GM19043 (cell line): ENCODE results near the gene ACE.

Experiments used
- ATAC-seq: cut with Tn5 transposase; IDR thresholded peaks from one replicate; pipeline ENCODE4 v1.9.1; 2021; ENCODE audit warnings: low read depth; ENCODE audit not compliant: unreplicated experiment

ACE gene

DNA sequence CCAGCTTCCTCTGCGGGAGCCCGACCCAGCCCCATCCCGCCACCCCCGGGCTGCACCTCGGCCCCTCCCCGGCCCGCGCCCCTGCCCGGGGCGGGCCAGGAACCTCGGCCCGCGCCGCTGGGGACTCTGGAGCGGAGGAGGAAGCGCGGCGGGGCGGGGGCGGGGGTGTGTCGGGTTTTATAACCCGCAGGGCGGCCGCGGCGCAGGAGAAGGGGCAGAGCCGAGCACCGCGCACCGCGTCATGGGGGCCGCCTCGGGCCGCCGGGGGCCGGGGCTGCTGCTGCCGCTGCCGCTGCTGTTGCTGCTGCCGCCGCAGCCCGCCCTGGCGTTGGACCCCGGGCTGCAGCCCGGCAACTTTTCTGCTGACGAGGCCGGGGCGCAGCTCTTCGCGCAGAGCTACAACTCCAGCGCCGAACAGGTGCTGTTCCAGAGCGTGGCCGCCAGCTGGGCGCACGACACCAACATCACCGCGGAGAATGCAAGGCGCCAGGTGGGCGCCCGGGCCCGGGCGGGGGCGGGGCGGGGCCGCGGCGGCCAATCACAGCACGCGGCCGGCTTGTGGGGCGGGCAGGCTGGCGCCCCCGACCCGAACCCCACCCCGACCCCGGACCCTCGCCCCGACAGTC, at the start of gene ACE:
TSS of gene ACE (plus strand) at position 208 of the 626 bp plus-strand sequence. CDS start at position 242, 34 bp downstream.
- no peak for ATAC-seq

DNA sequence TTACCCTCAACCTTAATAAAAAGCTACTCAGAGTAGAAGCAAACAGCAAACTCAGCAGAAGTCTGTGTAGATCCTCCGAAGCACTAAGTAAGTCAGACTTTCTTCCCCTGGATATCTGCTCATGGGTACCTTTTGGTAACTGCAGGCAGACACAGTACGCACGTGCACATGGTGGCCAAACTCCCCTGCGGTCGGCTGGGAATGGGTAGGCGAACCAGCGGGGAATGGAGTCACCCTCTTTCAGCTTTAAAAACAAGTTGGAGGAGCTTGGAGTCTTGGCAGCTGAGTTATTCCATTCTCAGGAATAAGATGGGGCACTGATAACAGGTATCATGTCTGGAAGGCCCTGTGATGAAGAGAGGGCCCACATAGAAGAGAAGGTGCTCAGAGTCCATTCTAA, 47.1 kb upstream of the ACE start:
- ATAC-seq: no peak

DNA sequence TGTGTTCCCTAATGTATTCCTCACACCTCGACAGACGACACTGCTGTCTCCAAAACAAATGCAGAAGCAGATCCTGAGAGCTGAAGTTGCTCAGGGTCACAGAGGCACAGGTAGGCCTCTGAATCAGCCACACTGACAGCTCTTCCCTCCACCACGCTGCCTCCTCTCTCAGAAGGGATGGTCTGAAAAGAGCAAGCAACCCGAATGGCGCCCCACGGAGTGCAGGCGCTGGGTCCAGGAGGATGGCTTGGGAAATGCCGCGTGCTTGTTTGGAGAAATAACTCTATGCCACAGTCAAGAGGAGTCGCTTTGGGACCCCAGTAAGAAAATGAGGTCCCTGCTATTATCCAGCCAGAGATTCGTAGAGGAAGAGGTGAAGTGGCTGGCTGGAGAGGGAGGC, 46.6 kb upstream of the ACE start:
- ATAC-seq: no peak

DNA sequence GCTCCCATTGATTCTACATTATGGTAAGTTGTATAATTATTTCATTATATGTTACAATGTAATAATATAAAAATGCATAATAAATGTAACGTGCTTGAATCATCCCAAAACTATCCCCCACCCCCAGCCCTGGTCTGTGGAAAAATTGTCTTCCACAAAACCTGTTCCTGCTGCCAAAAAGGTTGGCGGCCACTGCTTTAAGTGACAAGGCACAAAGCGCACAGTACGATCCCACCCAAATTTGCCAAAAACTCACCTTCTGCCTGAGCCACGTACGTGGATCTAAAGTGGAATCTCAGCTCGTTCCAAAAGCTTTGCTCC, 45.3 kb upstream of the ACE start:
- no peak for ATAC-seq

DNA sequence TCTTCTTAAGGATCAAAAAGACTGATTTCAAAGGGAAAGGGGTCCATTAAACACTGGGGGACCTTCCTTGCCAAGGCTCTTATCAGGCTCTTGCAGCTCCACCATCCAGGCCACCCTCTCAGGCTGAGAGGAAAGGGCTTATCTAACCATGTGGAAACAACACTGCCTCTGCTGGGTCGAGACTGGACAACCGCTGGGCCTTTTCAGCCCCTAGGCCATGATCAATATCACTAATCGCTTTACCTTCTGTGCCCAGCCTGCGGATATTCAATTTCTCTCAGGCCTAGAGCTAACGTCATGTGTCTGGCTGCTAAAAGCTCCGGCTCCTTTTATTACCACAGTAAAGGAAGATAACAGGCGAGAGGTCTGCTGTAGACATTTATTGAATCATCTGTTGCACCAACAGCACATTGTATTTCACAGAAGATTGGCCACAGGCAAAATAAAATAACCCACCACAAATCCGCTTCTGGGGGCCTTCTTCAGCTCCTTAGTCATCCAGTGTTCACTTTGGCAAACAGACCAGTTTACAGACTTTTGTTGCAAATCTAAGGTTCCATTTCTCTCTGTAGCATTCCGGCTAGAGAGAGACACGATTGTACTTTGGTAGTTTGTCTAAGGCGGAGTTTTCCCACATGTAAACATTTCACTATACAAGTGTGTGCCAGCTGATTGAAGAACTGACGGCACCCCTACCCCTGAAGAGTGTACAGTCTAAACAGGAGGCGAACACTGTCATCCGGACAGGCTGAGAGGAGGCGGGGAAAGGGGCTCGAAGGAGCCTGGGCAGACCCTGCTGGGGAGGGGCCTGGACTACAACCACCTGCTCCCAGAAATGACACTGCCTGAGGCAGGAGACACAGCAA, 44.7 kb upstream of the ACE start:
- no peak for ATAC-seq

DNA sequence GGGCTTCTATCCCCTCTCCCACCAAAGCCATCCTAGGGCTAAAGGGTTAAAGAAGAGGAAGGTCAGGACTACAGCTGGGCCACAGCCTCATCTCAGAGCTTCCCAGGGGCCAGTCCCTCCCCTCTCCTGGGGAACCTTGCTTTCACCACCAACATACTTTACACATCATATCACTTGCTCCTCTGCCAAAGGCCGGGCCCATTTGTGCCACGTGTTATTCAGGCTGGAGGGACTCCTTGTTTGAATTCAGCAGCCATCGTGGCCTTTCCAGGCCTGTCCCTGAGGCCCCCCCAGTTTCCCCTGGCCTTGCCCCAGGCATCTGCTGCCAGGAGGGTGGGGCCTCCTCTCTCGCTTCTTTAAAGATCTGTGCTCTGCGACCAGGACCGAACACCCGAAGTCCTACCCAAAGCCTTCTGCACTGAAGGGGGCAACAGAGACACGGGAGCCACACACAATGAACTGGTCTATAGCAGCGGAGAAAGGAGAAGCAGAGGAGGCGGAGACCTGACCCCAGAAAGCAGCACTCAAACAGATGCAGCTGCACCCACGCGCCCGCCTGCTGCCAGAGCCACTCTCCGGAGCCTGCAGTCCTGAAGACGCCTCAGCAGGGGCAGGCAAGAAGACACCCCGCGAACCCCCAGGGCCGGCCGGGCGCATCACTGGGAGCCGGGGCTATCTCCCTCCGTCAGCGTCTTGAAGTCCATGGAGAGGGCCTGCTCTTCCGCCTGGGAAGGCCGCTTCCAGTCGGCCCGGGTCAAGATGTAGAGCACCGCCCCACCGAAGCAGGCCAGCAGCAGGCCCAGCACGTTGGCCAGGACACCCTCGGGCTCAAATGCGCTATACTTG, 42.9 kb upstream of the ACE start:
- no peak for ATAC-seq

DNA sequence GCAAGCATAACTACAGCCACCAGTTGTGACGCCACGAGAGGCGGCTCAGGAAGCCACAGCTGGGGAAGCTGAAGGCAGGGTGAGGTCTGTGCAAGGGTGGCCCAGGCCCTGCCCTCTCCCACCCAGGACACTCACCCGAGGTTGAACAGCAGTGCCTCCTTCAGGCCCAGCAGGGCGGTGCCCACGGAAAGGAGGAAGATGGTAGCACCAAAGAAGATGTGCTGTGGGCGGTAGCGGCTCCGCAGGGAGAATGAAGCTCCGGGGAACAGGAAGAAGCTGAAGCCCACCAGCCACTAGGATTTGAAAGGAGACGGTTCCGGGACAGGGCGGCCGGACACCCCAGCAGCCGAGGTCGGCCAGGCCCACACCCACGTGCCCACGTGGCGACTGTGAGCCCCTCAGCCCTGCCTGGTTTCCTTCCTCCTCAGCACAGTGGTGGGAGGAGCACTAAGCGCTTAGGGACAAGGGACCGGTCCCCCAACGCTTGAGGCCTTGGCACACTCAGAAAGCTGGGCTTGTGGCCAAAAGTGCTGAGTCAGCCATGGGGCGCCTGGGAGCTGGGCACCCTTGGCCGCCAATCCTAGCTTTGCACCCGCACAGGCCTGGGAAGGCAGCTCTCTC, 41.8 kb upstream of the ACE start:
- no peak for ATAC-seq

DNA sequence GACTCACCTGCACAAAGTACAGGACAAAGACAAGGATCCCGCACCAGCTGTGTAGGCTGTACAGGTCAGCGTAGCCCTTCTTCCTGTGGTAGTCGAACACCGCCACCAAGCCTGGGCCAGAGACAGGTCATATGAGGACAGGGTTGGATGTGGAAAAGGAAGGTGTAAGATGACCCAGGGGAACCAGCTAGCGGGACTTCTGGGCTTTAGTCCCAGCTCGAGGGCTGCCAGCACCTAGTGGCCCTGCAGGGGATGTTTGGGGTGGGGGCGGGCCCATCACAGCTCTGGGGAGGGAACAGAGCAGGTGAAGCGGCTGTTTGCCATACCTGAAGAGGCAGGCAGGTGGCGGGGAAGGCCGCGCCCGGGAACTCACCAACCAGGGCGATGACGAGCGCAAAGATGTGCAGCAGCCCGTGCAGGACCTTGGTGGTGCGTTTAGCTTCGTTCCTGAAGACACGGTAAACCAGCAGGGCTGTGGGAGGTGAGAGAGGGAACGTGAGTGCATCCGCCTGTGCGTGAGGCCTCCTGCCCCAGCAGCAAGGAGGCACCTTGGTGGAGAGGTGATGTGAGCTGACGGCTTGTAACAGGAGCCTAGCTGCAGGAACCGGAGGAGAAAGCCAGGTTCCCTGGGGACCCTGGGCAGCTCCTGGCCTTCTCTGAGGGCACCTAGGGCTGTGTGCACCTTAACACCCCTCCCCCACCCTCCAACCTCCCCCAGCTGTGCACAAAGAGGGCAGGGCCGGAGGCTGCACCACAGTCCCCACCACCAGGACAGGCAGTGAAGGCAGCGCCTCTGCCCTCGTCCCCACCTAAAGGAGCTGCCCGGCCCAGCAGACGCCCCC, 41.0 kb upstream of the ACE start:
- ATAC-seq: no peak

DNA sequence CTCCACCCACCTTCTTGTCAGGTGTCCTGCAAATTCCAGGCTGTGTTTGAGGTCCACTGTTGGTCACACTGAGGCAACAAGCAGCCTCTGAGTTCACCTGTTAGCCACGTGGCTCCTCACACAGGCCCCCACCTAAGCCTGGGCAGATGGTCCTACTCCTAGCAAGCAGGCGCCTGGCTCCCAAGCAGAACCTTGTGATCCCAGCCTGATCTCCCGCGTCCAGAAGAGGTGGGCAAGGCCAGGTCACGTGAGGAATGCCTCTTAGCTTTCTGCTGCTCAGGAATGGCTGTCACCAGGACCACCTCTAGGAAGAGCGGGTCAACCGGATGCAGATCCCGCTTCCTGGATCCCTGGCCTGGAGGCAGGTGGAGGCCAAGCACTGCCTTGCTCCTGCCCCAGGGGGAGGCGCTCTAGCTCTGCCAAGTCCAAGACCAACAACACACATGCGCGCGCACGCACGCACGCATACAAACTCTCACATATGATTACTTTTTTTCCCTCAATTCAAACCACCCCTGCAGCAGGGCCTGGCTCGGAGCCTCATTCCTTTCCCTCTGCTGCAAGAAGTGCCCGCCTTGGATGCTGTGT, 40.2 kb upstream of the ACE start:
- ATAC-seq: no peak

DNA sequence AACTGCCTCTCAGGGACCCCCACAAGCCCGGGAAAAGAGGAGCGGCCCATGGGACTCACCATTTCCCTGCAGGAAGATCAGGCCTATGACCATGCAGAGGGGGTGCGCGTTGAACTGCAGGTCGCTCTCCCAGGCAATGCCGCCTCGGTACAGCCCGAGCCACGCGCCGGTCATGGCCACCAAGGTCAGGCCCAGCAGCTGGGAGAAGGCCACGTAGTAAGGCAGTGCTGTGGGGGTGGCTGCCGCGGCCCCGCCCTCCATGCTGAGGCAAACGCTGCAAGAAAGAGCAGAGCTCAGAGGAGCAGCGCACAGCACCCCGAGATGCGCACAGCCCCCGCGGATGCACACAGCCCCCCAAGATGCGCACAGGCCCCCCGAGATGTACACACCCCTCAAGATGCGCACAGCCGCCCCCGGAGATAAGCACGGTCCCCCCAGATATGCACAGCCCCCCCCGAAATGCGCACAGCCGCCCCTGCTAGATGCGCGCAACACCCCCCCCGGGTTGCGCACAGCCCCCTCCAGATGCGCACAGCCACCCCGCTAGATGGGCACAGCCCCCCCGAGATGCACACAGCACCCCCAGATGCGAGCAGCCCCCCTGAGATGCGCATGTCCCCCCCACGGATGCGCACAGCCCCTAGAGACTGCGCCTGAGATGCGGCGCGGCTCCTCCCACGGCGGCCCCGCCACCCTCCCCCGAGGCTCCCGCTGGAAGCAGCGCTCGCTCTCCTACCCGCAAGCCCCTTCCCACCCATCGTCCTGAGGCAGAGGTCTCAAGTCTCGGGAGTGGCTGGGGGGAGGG, 39.4 kb upstream of the ACE start:
- ATAC-seq: no peak

DNA sequence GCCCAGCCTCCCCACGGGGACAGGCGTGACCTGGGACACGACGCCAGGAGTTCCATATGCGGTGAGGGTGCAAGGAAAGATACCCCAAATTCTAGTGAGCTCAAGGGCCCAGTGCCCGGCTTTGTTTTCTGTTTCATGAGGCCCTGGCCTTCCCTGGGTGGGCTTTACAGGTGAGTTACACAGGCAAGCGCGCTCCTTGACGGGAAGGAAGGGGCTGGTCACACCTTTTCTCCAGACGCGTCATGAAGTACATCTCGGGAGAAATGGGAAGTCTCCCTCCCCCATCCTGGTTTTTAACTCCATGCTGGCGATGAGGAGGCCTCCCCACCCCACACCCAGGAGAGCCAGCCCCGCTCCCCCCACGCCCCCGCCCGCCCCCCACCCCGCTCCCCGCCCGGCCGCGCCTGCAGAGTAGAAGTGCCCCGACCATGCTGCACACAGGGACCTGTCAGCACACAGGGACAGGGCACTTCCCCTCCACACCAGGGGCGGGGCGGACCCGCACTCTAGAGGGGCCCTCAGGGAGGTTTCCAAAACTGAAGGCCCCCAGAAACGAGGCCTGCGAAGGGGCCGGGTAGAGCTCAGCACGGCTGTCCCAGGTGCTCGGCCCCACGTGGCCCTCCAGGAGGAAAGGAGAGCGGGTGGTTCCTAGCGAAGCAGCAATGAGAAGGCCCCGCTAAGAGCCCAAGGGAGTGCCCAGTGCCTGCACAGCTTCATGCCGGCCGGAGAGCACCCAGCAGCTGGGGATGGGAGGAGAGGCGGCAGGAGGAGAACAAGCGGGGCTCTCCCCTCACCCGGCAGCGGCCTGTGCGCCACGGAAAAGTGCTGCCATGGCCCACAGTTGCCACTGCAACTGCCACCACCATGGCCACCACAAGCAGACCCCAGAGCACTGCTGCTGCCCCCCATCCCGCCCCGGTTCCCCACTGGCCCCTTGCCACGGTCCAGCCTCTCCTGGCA, 38.5 kb upstream of the ACE start:
- no peak for ATAC-seq

DNA sequence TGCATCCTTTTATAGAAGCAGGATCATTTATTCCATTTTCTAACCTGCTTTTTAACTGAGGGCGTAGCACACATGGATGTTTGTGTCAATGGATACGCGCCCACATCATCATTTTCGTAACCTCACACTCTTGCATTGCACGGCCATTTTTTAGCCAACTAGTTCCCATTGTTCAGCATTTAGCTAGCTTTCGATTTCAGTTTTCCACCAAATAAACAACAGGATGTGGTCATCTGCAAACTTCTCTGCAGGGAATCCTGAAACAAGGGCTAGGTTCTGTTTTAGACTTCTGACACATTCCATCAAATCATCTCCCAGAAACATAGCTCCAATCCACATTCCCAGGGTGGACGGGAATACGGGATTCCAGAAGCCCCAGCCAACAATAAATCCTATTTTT, 37.2 kb upstream of the ACE start:
- ATAC-seq: no peak

DNA sequence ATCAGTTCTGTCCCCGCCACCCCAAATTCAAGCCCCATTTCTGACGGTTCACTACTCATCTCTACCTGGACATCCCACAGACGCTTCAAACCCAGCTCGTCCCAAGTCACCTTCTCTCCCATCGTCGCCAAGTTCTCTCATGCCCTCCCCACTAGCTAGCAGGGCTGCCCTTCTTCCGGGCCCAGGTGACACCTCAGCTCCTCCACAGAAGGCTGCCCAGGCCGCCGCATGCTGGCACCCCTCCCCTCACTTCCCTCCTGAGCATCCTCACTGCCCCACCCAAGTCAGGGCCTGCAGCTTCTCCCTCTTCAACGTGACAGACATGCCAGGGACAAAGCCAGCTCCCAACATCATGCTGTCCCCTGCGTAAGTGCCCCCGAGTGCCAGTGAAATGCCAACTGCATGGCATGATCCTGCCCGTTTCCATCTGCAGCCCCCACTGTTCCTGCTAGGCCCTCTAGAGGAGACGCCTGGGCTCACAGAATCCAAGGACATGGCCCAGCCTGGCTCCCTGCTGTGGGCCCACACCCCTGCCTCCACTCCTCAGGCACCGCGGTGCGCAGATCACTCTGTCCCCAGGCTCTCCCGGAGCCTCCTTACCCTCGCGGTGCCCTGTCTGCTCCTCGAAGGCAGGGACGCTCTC, 36.6 kb upstream of the ACE start:
- ATAC-seq: no peak

DNA sequence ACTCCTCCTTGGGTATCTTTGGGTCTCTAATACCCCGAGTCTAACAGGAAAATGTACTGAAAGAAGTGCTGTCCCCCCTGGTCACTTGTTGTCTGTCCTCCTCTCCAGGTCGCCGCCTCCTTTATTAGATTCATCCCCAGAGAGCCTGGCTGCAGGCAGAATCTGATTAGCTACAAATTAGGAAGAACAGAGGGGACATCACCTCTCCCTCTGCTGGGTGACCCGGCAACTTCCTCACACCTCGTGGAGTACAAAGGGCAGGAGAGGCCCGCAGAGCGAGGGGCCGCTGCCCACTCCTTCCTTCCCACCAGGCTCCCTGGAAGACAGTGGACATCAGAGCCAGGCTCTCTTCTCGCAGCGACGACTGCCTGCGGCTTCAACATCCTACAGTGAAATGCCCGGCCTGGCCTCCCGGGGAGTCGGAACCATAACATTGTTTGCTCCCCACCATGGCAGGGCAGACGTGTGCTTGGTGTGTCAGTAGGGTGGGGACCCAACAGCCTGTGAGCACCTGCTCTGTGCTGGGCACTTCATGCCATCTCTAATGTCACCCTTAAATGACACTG, 36.0 kb upstream of the ACE start:
- ATAC-seq: no peak

DNA sequence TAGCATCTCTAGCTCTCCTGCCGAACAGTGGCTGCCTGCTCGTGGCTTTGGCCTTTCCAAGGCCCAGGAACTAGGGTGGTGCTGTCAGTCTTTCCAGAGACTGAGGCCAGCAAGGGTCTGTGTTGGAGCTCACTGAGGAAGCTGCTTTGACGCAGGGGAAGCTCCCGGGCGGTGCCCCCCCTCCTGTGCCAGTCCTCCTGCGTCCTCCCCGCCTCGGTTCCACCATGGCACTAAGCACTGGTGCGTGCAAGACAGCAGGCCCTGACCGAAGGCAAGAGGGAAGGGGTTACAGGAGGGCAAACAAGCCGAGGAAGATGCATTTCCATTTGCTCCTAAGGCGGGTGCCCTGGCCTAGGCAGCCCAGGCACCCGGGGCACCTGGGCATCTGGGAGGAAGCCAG, 35.2 kb upstream of the ACE start:
- ATAC-seq: no peak

DNA sequence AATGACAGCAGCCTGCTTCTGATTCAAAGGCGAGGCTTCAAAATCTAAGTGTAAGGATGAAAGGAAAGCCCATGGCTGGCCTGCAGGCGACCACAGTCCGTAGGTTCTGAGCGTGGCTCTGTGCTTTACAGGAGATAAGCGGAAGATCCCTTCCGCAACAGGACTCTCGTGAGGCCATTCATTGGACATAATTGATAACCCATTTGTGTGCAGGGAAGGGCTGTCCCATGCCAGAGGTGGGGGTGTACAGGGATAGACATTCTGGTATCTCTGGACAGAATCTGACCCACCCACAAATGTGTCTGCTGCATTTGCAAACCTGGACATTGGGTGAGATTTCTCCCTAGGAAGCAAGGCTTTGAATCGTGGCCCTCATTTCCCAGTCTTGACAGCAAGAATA, 34.8 kb upstream of the ACE start:
- ATAC-seq: no peak

DNA sequence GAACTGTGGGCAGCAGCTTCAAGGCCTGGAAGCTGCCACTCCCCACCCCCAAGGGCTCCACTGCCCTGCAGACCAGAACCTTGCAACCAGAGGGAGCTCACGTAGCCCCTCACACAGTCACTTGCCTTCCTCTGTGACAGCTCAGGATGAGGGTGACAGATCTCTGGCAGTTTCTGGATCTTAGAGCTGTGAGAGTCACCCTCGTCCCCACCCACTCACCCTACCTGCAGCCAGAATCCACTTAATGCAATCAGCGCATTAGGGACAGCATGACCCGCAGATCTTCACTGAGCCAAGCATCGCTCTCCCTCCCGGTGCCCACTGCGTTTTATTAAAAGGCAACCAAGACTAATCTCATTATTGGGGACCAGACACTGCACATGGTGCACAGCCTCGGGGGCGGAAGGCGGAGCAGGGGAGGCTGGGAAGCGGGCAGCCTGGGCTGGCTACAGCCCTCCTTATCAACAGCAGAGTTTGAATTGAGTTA, 34.3 kb upstream of the ACE start:
- no peak for ATAC-seq
